ENCODE results near the gene SPECC1.
"Not testable (repeated sequence)": the region's sequence is repeated elsewhere in the genome, so short reads cannot be mapped to it uniquely, and the experiment has no call there.

The SPECC1 gene

DNA sequence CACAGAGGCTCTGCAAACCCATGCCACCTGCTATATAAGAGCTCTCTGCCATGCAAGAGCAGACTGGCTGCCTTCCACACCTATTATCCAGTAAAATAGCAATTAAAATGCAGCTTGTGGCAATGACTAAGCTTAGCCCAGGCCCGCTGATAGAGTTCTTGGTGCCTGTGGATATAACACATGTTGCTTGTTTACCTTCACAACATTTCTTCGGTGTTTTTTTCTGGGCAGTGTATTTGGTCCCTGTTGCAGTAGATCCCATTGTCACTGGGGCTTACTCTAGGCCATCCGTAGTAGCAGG, 63.5 kb downstream of the SPECC1 start:
- no peak for DNase-seq (ENCODE audit: low spot score)

DNA sequence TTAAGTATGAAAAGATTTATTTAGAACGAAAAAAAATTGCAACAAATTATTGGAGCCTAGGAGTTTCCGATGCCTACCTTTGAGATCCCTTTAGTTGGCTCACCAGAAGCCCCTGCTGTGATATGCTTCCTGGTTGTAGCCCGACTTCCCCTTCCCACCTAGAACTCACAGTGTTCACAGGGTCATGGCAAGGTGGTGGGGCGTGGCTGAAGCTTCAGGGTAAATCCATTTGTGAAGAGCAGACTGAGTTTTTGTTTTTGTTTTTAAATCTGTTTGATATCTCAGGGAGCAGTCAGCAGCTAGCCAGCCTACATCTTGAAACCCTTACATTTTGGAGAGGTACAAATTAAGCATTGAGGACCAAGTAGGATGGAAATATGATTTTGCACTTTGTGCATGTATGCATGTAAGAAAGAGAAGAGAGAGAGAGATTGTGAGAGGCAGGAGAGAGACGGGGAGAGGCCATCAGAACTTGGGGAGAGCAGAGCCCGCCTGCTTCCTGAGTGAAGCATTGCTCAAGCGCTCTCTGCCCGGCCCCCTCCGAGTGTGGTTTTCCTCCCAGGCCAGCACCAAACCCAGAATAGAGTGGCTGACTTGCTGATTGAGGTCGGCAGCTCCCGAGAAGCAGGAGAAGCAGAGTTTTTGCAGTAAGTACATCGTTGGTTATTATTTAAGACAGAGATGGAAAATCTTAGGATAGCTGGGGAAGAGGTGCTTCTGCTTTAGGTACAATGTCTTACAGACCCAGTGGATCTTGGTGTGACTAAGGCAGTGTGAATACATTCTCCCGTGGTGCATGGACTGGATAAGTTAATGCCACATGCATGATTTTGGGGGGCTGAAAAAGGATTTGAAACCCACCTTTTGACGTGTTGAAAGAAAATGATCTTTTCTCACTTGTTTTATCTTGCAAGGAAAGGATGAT, 64.2 kb downstream of the SPECC1 start:
- no peak for DNase-seq (ENCODE audit: low spot score)

DNA sequence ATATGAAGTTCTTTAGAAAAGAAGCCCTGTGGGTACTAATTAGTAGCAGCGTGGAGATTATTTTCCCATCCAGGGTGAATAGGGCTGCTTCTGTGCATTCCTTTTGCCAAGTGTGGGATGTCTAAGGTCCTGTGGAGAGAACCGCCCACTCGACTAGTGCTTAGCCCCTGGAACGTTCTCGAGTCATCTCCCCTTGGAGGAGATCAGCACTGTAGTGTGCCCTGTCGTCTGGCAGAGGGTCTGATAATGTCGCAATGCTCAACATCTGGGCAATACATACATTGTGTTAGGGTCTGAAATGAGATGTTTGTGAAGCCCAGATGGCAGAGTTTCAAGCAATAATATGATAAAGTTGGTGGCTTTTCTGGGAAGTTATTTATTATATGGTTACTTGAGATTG, 64.8 kb downstream of the SPECC1 start:
- no peak for DNase-seq (ENCODE audit: low spot score)

DNA sequence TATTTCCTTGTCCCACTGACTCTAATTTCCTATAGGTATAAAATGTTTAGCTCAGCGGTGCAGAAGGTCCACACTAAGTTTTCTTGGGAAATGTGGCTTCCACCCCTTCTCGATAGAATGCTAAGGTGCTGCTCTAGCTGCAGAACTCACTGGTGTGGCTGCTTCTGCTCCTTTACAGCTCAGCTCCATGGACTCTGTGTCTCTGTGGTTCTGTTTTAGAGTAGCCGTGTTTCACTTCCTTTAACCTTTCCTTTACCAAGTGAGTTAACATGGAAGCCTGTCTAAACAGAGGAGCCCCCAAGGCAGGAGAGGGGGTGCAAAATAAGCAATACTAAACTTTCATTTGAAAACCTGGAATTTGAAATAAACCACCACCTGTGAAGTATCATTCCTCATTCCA, 65.3 kb downstream of the SPECC1 start:
- DNase-seq (ENCODE audit: low spot score), result no peak

DNA sequence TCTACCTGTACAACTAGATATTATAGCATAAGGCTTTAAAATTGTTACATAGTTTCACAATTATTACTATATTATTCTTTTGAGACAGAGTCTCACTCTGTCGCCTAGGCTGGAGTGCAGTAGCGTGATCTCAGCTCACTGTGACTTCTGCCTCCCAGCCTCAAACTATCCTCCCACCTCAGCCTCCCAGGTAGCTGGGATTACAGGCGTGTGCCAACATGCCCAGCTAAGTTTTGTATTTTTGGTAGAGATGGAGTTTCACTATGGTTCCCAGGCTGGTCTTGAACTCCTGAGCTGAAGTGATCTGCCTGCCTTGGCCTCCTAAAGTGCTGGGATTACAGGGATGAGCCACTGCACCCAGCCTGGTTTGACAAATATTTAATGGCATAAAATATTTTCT, 67.0 kb downstream of the SPECC1 start:
- not testable (repeated sequence) for DNase-seq (ENCODE audit: low spot score)

DNA sequence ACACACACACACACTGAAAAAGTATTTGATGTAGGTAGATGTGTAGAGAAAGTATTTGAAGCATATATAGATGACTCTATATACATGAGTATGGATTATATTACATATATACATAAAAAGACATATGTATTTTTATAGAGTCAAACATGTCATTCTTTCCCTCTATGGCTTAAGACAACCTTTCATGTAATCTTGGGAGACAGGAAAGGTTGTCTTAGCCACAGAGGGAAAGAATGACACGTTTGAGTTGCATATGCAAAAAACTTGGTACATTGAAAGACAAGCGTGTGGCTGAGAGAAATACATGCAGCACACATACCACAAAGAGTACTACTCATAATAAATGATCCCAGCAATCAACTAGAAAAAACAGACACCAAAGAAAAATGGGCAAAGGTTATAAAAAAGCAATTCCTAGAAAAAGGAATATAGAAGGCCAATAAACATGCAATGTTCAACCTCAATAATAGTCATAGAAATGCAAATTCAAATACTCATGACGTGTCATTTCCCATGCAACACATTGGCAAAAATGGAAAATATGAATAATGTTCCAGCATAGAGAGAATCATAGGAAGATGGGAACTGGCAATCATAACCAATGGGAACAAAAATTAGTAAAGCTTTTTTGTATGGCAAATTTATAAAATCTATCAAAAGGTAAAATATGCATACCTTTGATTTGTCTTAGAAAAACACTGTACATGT, 69.0 kb downstream of the SPECC1 start:
- DNase-seq (ENCODE audit: low spot score), result no peak

DNA sequence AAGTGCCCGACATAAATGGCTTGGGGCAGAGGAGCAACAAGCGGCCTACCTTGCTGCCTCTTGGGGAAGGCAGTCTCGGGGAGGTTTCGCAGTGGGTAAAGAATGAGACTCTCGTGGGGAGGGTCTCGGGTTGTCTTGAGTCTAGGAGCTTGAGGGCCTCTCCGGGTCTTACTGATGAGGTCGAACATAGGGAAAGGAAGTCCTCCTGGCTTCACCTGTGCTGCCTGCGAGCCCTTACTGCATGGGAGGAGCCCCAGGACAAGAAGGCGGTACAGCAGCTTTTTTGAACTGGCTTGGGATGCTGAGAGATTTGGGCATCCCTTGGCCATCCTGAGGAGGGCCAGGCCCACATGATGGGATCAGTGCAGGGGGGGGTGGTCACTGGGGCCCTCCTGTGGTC, 71.4 kb downstream of the SPECC1 start:
- no peak for DNase-seq (ENCODE audit: low spot score)

DNA sequence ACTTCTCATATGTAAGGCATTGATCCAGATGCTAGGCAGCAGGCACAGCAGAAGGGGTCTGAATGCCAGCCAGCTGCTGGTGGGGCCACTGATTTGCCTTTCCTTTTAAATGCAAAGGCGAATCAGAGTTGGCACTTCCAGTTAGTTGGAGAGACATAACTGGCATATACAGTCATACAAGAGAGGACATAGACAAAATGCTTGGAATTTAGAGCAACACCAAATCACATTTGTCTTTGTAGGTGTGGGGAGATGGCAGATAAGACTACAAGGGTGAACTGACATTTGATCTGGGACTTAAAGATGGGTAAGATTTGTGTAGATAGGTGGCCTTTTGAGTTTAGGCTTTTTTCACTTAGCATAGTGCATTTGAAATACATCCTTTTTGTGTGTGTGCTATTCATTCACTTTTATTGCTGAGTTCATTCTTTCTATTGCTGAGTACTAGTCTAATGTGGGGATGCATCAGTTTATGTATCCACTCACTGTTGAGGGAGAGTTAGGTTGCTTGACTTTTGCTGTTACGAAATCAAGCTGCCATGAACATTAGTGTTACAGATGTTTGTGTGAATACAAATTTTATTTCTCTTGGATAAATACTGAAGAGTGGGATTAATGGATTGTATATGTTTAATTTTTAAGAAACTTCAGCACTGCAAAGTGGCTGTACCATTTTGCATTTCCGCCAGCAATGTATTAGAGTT, 74.1 kb downstream of the SPECC1 start:
- DNase-seq (ENCODE audit: low spot score), result no peak

DNA sequence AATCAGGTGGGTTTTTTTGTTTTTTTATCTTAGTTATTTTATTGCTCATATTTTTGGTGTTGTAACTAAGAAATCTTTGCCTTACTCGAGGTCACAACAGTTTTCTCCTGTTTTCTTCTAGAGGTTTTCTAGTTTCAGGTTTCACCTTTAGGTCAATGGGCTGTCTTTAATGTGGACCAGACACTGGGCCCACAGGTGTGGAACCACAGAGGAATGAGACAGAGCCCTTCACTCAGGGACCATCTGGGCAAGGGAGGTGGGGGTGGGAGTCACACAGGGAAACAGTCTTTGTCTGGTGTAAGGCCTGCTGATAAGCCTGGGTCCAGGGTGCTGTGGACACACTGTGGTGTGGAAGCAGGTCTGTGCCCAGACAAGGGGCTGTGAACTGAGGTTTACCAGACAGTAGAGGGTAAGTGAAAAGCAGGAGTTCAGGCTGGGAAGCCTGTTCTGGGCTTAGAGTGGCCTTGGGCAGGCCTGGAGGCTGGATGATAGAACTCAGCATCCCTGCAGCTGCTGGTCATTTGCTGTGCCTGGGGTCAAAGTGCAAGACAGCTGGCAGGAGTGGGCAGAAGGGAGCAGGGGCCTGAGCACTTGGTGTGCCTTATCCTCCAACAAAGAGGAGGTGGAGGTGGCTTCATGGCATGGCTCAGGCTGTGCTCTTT, 75.6 kb downstream of the SPECC1 start:
- DNase-seq (ENCODE audit: low spot score), result no peak

DNA sequence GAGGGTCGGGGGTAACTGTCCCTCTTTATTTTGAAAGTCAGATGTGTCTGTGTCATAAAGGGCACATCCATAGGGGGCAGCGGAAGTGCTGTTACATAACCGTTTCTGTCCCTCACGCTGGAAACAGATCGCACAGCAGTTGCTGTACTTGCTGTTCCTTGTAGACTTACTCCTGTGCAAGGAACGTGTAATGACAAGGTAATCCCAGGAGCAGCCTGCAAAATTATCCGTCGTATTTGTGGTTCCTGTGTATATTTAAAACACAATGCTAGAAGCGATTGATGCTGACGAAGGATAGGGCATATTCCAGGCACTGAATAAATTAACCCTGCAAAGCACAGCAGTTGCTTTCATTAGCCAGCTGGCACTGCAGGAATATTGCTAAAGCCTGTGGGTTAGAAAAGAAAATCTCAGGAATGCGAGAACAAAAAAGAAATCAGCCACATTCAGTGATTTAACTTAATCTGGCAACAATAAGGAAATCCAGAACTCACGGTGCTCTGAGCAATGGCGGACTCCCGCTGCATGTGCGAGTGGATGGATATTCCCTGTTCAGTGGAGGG, 76.2 kb downstream of the SPECC1 start:
- DNase-seq (ENCODE audit: low spot score), result no peak

DNA sequence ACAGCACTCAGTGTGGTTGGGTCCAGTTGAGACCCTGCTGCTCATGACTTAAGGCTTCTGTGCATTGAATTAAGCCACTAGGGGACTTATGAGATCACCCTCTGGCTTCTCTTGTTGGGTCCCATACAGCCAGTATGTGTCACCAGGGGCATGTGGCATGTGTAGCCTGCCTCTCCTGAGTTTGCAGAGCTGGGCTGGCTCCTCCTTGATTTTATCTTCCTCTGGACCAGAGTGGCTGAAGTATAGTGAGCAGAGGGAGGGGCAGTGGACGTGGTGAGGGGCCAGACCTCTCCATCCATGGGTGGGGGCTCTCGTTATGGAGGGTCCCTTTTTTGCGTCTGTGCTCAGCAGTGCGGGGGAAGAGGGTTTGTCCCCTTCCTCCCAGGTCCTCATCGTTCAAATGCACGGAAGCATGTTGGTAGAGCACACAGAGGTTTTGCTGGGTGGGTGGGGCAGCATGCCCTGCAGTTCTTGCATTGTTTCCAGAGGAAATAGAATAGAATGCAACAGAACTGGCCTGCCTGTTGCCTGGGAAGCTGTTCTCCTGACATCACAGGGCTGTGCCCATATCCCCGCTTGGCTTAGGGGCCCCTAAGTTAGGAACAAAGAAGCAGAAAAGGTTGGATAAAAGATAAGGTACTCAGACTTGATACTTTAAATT, 77.4 kb downstream of the SPECC1 start:
- no peak for DNase-seq (ENCODE audit: low spot score)

DNA sequence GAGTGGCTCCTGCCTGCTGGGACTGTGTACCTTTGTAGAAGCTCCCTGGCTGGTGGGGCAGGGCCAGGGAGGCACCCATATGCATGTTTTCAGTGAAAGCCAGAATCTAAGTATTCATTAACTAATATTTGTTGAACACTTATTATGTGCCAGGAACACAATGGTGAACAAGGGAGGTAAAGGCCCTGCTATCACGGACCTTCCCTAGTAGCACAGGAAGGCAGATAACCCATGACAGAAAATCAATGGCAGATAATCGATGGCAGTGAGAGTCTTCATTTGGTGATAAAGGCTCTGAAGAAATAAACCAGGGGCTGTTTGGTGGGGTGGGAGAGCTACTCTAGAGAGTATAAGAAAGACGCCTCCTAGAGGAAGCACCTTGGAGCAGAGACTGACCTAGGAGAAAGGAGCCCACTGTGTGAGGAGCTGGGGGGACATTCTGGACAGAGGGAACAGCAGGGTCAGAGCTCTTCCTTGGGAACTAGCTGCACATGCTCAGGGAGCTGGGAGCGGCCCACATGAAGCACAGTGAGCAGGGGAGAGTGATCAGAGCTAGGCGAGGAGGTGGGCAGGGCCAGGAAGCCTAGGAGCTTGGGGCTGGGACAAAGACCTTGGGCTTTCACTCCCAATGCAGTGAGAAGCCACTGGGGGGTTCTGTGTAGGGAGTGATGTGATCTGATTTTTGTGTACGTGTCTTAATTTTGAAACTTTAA, 78.5 kb downstream of the SPECC1 start:
- DNase-seq (ENCODE audit: low spot score), result no peak

DNA sequence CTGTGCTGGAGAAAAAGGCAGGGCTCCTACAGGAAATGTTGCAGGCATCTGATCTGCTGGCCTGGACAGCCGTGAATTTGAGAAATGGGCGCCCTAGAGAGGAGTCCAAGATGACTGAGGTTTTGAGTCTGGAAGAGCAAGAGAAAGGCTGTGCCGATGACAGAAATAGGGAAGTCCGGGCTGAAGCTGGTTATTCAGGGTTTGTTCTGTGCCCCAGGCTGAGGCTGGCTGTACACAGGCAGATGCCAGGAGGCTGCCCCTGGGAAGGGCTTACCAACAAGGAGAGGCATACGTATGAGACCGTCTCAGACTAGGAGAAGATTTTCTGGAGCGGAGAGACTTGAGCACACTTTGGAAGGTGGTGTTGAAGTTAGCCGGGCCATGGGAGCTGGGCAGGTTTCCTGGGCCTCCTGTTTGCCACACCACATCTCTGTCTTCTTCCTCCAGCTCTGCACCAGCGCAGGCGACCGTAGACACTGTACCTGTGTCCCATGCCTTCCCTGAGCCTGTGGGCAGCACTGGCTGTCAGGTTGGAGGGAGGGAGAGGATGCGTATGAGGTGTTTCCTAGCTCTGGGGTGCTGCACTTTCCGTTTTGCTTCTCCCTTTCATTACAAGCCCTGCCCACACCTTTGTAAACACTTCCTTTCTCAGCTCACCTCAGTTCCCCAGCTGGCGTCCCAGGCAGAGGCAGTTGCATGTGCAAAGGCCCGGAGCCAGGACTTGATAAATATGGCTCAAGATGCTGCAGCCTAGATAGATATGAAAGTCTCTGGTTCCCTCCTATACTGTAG, 80.8 kb downstream of the SPECC1 start:
- DNase-seq (ENCODE audit: low spot score), result no peak

DNA sequence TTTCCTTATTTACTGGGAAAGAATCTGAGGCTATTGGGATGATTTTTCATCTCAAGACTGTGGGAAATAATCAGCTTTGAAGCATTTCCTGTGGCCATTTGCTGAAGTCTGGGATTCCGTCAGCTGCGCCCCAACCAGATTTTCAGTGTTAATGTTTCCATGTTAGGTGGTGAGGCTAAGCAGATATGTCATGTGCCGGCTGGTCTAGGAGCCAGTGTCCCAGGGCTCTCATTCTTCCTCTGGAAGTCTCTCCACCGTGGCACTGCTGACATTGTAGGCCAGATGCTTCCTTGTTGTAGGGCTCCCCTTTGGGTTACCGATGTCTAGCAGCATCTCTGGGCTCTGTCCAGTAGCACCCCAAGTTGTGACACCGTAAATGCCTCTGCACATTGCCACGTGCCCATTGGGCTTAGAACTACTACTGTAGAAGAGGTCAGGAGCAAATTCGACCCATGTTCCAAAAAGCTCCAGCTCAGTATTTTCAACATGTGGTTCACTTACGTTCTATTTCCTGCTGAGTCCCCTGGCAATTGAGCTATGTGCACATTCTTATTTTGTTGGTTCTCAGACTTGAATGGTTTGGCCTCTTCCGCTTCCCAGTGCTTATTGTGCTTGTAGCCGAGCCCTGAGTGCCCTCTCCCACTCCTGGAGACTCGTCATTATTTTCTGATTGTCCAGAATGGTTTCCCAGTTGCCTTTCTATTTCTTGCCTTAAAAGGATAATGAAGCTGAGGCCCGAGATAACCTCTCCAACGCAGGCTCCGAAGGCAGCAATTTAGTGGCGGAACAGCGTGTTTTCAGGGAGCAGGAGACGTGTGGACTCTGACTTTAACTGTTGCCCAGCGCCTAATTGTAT, 82.2 kb downstream of the SPECC1 start:
- DNase-seq (ENCODE audit: low spot score), result no peak

DNA sequence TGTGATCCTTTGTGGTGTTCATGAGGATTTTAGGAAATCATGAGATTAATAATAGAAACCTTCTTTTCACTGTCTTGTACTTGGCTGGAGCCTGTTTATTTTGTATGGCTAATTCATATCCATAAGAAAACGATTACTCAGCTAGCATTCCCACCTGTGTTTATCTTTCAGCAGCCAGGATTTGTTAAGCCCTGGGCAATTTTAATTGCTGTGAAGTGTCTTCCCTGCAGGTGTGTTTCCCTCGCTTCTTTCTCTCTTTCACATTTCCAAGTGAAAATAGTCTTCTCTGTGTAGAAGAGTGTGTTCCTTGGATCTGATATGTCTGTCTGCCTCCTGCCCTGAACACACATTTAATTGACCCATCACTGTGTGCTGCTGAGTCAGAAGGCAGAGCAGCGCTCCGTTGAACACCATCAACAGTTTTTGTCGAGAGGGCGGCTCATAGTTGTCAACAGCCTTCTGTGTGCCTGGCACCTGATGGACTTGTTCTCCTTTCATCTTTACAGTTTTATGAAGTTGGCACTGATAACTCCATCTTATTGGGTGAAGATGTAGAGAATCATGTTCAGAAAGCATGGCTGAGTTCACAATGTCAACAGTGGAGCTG, 83.2 kb downstream of the SPECC1 start:
- DNase-seq (ENCODE audit: low spot score), result no peak

DNA sequence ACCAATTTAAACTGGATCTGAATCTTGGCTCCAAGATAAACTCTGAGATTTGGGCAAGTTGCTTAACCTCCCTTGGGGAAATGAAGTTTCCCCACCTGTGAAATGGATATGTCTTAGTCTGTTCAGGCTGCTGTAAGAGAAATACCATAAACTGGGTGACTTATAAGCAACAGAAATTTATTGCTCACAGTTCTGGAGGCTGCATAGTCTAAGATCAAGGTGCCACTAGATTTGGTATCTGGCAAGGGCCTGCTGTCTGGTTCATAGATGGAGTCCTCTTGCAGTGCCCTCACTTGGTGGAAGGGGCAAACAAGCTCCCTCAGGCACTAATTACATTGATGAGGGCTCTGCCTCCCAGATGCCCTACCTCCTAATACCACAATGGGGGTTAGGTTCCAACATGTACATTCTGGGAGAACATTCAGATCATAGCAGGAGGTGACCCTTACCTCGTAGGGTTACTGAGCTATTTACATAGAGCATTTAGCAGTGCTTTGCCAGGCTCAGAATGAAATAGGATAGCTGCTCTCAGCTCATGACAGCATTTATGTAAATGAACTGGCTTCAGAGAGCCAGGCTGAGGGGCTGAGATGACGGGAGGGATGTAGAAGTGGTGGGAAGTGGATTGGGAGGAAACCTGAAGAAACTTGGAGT, 83.9 kb downstream of the SPECC1 start:
- DNase-seq (ENCODE audit: low spot score), result no peak

DNA sequence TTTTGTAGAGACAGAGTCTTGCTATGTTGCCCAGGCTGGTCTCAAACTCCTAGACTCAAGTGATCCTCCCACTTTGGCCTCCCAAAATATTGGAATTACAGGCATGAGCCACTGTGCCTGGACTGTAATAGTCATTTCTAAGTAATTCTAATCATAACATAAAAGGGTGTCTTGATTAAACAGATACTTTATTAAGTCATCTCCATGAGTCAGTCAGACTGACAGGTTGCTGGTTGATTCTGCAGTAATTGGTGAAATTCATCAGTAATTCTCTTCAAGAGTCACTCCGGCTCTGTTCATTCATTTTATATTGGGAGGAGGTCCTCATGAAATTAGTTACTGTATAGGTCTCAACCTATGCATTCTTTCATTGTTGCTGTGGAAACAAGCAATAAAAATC, 85.6 kb downstream of the SPECC1 start:
- DNase-seq (ENCODE audit: low spot score), result no peak
